ENCODE data around the gene RUNX3. TPM values are rescaled to one million over a fixed set of nuclear protein-coding genes. Genes with fewer than 3 reads are reported as not detected.
"Not testable (repeated sequence)": the region's sequence is repeated elsewhere in the genome, so short reads cannot be mapped to it uniquely, and the experiment has no call there.

RUNX3 gene
- total RNA-seq, 2 donors from 2014 or later, result 254 to 298 TPM

DNA sequence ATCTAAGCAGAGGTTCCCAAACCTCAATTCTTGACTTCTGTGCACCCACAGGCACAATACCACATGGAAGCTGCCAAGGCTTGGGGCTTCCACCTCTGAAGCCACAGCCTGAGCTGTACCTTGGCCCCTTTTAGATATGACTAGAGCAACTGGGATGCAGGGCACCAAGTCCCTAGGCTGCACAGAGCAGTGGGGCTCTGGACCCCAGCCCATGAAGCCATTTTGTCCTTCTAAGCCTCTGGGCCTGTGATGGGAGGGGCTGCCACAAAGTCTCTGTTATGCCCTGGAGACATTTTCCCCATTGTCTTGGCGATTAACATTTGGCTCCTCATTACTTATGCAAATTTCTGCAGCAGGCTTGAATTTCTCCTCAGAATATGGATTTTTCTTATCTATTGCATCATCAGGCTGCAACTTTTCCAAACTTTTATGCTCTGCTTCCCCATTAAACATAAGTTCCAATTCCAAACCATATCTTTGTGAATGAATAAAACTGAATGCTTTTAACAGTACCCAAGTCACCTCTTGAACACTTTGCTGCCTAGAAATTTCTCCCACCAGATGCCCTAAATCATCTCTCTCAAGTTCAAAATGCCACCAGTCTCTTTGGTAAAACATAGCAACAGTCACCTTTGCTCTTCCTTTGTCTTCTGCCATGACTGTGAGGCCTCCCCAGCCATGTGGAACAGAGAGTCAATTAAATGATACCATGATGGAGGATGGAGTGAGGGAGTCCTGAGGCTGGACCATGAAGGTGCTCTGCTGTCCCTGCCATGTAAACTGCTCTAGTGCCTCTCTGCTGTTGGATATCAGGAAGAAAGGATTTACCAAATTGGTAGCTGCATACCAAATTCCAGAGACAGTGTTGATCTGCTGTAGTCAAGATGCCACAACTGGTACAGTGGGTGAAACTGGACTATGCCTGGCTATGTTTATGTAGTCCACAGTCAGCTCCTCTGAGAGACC is 37.6 kb downstream of the RUNX3 start:
- H3K9me3 Mint-ChIP-seq, result peaks cover 6 to 11% of the 10 kb centered on the region in 2 donors
- DNase-seq, result no peak
- H3K36me3 Mint-ChIP-seq (ENCODE audit: insufficient read depth in 2 of 2), result peaks cover 9 to 13% of the 10 kb centered on the region in 2 donors
- no peak overlapping the region for H3K4me3 Mint-ChIP-seq
- no peak for ATAC-seq (replicated peaks in 1 of 2)
- peak overlapping the region; percentile 89 for H3K27ac Mint-ChIP-seq
- H3K27me3 Mint-ChIP-seq (ENCODE audit: low read depth), result no peaks in the 10 kb centered on the region
- H3K4me1 Mint-ChIP-seq (ENCODE audit: low read depth), result no peaks in the 10 kb centered on the region

DNA sequence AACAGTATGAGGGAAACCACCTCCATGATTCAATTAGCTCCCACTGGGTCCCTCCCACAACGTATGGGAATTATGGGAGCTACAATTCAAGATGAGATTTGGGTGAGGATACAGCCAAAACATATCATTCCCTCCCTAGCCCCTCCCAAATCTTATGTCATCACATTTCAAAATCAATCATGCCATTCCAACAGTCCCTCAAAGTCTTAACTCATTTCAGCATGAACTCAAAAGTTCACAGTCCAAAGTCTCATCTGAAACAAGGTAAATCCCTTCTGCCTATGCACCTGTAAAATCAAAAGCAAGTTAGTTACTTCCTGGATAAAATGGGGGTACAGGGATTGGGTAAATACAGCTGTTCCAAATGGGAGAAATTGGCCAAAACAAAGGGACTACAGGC is 38.7 kb downstream of the RUNX3 start:
- not testable (repeated sequence) for H3K4me3 Mint-ChIP-seq; DNase-seq; ATAC-seq (replicated peaks in 1 of 2); H3K27me3 Mint-ChIP-seq (ENCODE audit: low read depth); H3K27ac Mint-ChIP-seq; H3K4me1 Mint-ChIP-seq (ENCODE audit: low read depth)
- Mint-ChIP-seq H3K9me3 (peaks cover 6 to 11% of the 10 kb centered on the region in 2 donors), H3K36me3 (ENCODE audit: insufficient read depth in 2 of 2) (peaks cover 9 to 13% of the 10 kb centered on the region in 2 donors)

DNA sequence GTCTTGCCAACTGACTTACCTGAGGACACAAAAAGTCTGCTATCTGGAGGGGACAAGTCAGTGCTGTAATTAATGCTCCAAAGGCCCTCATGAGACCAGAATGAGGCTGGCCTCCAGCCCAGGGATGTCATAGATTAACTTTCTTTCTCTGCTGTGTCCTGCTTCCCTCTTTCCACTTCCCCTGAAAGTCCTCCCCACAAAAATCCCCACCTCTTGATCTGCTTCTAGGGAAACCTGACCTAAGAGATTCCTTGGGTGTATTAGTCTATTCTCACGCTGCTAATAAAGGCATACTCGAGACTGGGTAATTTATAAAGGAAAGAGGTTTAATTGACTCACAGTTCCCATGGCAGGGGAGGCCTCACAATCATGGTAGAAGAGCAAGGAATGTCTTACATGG is 39.2 kb downstream of the RUNX3 start:
- peaks cover 9 to 13% of the 10 kb centered on the region in 2 donors for H3K36me3 Mint-ChIP-seq (ENCODE audit: insufficient read depth in 2 of 2)
- no peaks in the 10 kb centered on the region for H3K27me3 Mint-ChIP-seq (ENCODE audit: low read depth)
- no peak for ATAC-seq (replicated peaks in 1 of 2)
- no peak overlapping the region for H3K4me3 Mint-ChIP-seq
- DNase-seq, result no peak
- H3K27ac Mint-ChIP-seq, result peak overlapping the region; percentile 13
- peaks cover 6 to 11% of the 10 kb centered on the region in 2 donors for H3K9me3 Mint-ChIP-seq
- no peaks in the 10 kb centered on the region for H3K4me1 Mint-ChIP-seq (ENCODE audit: low read depth)

DNA sequence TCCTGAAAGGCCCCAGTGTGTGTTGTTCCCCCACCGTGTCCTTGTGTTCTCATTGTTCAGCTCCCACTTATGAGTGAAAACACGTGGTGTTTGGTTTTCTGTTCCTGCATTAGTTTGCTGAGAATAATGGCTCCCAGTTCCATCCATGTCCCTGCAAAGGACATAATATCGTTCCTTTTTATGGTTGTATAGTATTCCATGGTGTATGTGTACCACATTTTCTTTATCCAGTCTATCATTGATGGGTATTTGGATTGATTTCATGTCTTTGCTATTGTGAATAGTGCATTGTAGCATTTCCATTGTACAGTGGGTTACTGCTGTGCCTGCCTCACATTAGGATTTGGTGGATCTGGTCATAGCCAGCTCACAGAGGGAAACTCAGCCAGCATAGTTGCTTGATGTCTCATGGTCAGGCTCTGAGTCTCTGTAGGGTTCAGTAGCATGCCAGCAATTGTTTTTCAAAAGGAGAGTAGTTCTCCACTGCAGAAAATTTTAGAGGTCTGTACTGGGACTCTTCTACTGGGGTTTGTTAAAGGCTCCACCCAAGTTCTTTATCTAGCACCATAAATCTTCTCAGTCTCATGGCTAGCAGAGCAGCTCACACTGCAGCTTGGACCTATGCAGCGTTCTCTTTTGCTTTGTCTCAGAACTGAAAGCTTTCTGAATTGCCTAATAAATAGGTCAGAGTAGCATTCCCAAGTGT is 41.0 kb downstream of the RUNX3 start:
- peaks cover 15 to 21% of the 10 kb centered on the region in 2 donors for H3K36me3 Mint-ChIP-seq (ENCODE audit: insufficient read depth in 2 of 2)
- peaks cover 12 to 17% of the 10 kb centered on the region in 2 donors for H3K9me3 Mint-ChIP-seq
- H3K4me3 Mint-ChIP-seq, result no peak overlapping the region
- H3K4me1 Mint-ChIP-seq (ENCODE audit: low read depth), result no peaks in the 10 kb centered on the region
- no peak for ATAC-seq (replicated peaks in 1 of 2)
- H3K27me3 Mint-ChIP-seq (ENCODE audit: low read depth), result peaks cover 11% of the 10 kb centered on the region
- DNase-seq, result no peak
- no peak overlapping the region for H3K27ac Mint-ChIP-seq

DNA sequence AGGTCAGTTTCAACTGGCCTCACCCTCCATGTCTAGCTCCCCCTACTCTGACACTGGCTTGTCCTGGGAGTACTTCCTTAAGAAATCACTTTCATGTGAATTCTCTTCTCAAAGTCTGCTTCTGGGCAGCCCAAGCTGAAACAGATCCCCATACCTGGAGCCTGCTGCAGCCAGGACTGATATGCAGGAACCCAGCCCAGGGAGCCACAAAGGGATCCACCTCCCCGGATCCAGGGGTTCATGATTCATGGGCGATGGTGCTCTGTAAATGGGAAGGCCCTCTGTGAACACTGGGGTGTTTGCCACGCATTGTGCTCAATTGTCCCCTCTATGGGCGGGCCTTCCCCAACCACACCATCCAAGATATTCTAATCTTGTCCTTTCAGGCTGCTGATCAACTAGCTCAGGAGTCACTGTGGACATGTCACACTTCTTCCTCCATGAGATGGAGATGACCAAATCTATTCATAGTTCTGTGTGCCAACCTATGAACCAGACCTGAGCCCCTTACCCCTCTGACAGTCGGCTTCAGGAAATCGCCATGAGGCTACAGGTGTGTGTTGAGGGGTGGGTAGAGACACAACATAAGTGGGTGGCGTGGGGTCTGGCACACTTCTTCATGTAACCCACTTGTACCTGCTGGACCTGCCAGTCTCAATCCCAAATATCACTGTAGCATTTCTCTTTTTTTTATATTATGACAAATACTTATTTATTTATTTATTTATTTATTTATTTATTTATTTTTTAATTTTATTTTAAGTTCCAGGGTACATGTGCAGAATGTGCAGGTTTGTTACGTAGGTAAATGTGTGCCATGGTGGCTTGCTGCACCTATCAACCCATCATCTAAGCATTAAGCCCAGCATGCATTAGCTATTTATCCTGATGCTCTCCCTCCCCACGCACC is 41.8 kb downstream of the RUNX3 start:
- H3K36me3 Mint-ChIP-seq (ENCODE audit: insufficient read depth in 2 of 2), result peaks cover 15 to 27% of the 10 kb centered on the region in 2 donors
- H3K4me3 Mint-ChIP-seq, result no peak overlapping the region
- H3K27ac Mint-ChIP-seq, result no peak overlapping the region
- H3K4me1 Mint-ChIP-seq (ENCODE audit: low read depth), result no peaks in the 10 kb centered on the region
- peaks cover 18% of the 10 kb centered on the region for H3K27me3 Mint-ChIP-seq (ENCODE audit: low read depth)
- no peak for DNase-seq
- peaks cover 12 to 19% of the 10 kb centered on the region in 2 donors for H3K9me3 Mint-ChIP-seq
- ATAC-seq (replicated peaks in 1 of 2), result peak; percentile 9 to 12

DNA sequence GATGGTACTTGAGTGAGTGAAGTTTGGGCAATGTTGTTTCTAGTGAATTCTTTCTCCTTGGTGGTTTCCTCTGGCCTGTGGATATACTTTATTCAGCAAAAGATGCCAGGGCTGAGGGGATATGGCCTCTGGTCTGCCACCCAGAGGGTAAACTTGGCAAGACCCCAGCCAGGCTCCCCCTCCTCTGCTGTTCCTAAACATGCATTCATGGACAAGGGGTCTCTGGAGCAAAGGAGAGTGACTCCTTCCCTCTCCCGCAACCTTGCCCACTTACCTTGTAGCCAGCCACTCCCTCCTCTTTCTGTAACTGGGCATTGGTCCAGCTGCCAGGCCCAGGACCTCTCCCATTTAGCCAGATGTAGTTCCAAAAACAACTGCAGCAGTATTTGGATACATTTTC is 43.8 kb downstream of the RUNX3 start:
- H3K27ac Mint-ChIP-seq, result no peak overlapping the region
- no peak overlapping the region for H3K4me3 Mint-ChIP-seq
- no peak for ATAC-seq (replicated peaks in 1 of 2)
- H3K36me3 Mint-ChIP-seq (ENCODE audit: insufficient read depth in 2 of 2), result peaks cover 8 to 16% of the 10 kb centered on the region in 2 donors
- H3K9me3 Mint-ChIP-seq, result peaks cover 5 to 10% of the 10 kb centered on the region in 2 donors
- peaks cover 21% of the 10 kb centered on the region for H3K27me3 Mint-ChIP-seq (ENCODE audit: low read depth)
- no peaks in the 10 kb centered on the region for H3K4me1 Mint-ChIP-seq (ENCODE audit: low read depth)
- no peak for DNase-seq

DNA sequence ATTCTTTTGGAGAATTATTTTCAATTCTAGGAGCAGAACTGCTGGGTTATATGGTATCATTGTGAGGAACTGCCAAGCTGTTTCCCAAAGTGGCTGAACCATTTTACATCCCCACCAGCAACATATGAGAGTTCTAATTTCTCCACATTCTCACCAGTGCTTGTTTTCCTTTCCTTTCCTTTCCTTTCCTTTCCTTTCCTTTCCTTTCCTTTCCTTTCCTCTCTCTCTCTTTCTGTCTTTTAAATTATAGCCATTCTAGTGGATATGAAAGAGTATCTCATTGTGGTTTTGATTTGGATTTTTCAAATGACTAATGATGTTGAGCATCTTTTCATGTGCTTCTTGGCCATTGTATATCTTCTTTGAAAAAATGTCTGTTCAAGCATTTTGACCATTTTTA is 45.3 kb downstream of the RUNX3 start:
- Mint-ChIP-seq H3K36me3 (ENCODE audit: insufficient read depth in 2 of 2) (peaks cover 8 to 16% of the 10 kb centered on the region in 2 donors), H3K27ac (peak overlapping the region; percentile 4), H3K9me3 (peaks cover 5 to 10% of the 10 kb centered on the region in 2 donors), H3K4me1 (ENCODE audit: low read depth) (no peaks in the 10 kb centered on the region), H3K27me3 (ENCODE audit: low read depth) (peaks cover 33% of the 10 kb centered on the region), H3K4me3 (no peak overlapping the region)
- no peak for DNase-seq
- no peak for ATAC-seq (replicated peaks in 1 of 2)

DNA sequence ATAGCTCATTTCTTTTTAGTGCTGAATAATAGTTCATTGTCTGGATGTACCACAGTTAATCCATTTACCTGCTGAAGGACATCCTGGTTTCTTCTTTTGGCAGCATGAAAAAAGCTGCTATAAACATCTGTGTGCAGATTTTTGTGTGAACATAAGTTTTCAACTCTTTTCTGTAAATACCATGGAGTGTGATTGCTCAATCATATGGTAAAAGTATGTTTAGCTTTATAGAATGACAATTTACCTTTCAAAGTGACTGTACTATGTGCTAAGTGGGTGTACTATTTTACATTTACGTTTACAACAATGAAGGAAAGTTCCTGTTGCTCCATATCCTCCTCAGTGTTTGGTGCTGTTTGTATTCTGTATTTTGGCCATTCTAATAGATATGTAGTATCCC is 49.0 kb downstream of the RUNX3 start:
- ATAC-seq (replicated peaks in 1 of 2) (no peak), DNase-seq (no peak)
- H3K27me3 Mint-ChIP-seq (ENCODE audit: low read depth), result peaks cover 34% of the 10 kb centered on the region
- peaks cover 5 to 10% of the 10 kb centered on the region in 2 donors for H3K9me3 Mint-ChIP-seq
- H3K27ac Mint-ChIP-seq, result no peak overlapping the region
- H3K4me3 Mint-ChIP-seq, result no peak overlapping the region
- H3K4me1 Mint-ChIP-seq (ENCODE audit: low read depth), result no peaks in the 10 kb centered on the region
- peaks cover 8 to 16% of the 10 kb centered on the region in 2 donors for H3K36me3 Mint-ChIP-seq (ENCODE audit: insufficient read depth in 2 of 2)

DNA sequence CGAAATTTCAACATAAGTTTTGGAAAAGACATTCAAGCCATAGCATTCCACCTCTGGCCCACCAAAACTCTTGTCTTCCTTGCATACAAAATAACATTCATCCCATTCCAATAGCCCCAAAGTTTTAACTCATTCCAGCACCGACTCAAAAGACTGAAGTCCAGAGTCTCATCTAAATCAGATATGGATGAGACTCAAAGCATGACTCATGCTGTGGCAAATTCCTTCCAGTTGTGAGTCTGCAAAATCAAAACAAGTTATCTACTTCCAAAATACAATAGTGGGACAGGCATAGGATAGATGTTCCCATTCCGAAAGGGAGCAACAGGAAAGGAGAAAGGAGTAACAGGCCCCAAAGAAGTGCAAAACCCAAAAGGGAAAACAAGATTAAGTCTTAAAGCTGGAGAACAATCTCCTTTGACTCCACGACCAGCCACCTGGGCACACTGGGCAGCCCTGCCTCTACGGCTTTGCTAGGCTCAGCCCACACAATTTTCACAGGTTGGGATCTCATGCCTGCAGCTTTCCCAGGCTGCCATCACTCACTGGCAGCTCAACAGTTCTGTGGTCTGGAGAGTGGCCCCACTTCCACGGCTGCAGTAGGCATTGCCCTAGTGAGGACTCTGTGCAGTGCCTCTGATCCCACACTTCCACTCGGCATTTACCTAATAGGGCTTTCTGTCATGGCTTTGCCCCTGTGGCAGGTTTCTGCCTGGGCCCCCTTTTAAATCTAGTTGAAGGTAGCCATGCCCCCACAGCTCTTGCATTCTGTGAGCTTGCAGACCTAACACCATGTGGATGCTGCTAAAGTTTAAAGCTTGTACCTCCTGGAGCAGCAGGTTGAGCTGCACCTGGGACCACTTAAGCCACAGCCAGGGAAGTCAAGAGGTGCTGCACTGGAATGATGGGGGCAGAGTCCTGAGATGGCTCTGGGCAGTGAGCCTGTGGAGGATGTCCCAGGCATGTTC is 51.0 kb downstream of the RUNX3 start:
- peaks cover 2 to 7% of the 10 kb centered on the region in 2 donors for H3K36me3 Mint-ChIP-seq (ENCODE audit: insufficient read depth in 2 of 2)
- peaks cover 23% of the 10 kb centered on the region for H3K27me3 Mint-ChIP-seq (ENCODE audit: low read depth)
- H3K4me1 Mint-ChIP-seq (ENCODE audit: low read depth), result no peaks in the 10 kb centered on the region
- ATAC-seq (replicated peaks in 1 of 2), result no peak
- H3K4me3 Mint-ChIP-seq, result no peak overlapping the region
- no peak overlapping the region for H3K27ac Mint-ChIP-seq
- DNase-seq, result no peak
- H3K9me3 Mint-ChIP-seq, result peaks cover 0 to 3% of the 10 kb centered on the region in 2 donors

DNA sequence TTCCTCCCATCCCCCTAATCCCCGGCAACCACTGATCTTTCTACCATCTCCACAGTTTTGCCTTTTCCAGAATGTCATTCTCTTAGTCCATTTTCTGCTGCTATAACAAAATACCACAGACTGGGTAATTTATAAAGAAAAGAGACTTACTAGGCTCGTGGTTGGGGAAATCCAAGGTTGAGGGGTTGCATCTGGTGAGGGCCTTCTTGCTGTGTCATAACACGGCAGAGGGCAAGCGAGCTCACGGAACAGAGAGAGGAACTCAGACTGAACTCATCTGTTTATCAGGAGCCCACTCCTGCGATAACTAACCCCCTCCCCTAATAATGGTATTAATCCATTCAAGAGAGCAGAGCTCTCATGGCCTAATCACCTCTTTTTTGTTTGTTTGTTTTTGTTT is 52.0 kb downstream of the RUNX3 start:
- Mint-ChIP-seq H3K27ac (no peak overlapping the region), H3K4me3 (no peak overlapping the region), H3K9me3 (no peaks in the 10 kb centered on the region), H3K27me3 (ENCODE audit: low read depth) (peaks cover 14% of the 10 kb centered on the region), H3K4me1 (ENCODE audit: low read depth) (no peaks in the 10 kb centered on the region), H3K36me3 (ENCODE audit: insufficient read depth in 2 of 2) (peaks cover 0 to under 1% of the 10 kb centered on the region in 2 donors)
- no peak for DNase-seq
- ATAC-seq (replicated peaks in 1 of 2), result no peak

DNA sequence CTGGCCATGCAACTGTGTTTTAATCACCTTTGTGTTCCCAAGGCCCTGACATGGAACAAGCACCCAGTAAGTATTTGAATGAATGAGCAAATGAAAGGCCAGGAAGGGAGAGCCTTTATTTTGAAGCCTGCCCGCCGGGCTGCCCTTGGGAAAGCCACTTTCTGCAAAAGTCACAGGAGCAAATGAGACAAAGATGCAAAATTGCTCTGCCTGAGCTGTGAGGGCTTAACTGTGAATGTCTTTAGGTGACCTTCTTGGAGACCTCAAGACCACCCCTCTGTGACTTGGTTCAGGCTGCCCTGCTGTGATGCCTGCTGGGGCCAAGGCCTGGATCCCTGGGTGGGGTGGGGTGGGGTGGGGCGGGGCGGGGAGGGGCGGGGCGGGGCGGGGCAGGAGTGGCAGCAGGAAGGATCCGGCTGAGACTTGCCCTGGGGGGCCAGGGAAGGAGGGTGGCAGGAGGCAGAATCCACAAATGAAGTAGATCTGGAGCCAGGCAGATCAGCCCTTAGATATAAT is 54.0 kb downstream of the RUNX3 start:
- no peak for DNase-seq
- no peak overlapping the region for H3K4me3 Mint-ChIP-seq
- no peaks in the 10 kb centered on the region for H3K9me3 Mint-ChIP-seq
- peaks cover 7% of the 10 kb centered on the region for H3K4me1 Mint-ChIP-seq (ENCODE audit: low read depth)
- ATAC-seq (replicated peaks in 1 of 2), result no peak
- H3K27ac Mint-ChIP-seq, result no peak overlapping the region
- H3K27me3 Mint-ChIP-seq (ENCODE audit: low read depth), result peaks cover 25% of the 10 kb centered on the region
- no peaks in the 10 kb centered on the region for H3K36me3 Mint-ChIP-seq (ENCODE audit: insufficient read depth in 2 of 2)

Measured in activated T-cell treated with anti-CD3 and anti-CD28 coated beads, Interleukin-2, amount 50 U/mL, for 72 hours (primary cell).